ENCODE data around the gene PPM1H. TPM values are rescaled to one million over a fixed set of nuclear protein-coding genes. Genes with fewer than 3 reads are reported as not detected.
"Not testable (repeated sequence)": the region's sequence is repeated elsewhere in the genome, so short reads cannot be mapped to it uniquely, and the experiment has no call there.

Gene PPM1H
- total RNA-seq, 1 donor from 2014 or later, result 73.4 TPM

GRCh38 chr12:62908674-62909073 is 26.3 kb downstream of the PPM1H start:
- DNase-seq (ENCODE audit: low spot score), result no peak

- no peak for DNase-seq (ENCODE audit: low spot score)
These were observed 27.4 kb downstream of the PPM1H start for GRCh38 chr12:62907561-62907960.

DNA sequence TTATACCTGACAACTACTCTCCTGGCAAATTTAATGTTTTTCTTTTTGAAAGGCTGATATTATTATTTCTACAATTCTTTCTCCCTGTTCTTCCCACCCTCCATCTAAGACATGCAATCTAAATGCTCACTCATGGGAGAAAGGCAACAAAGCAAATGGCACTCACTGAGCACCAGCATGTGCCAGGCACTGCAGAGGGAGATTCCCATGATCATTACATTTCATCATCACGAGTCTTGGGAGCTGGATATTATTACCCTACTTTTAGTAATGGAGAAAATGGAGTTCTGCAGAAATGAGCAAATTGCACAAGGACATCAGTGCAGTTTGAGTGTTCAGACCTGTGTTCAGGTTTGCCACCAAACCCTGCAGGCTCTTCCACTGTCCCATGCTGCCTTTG is 27.9 kb downstream of the PPM1H start:
- no peak for DNase-seq (ENCODE audit: low spot score)

DNA sequence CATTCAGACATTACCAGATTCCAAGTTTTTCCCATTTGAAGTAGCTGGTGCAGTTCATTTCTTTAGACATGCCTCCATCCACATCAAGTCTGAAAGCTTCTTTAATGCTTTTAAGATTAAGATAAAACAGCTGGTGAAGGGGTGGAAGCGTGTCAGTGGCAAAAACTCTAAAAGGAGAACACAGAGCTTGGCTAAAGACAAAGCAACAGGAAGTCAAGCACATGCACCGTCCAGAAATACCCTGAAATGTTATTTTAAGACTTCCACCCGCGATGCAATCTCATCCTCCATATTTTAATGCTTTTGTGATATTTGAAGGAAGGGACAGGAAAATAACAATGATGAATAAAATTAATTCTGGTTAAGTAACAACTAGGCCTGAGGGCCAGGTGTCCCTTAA is 31.8 kb downstream of the PPM1H start:
- DNase-seq (ENCODE audit: low spot score), result no peak

DNA sequence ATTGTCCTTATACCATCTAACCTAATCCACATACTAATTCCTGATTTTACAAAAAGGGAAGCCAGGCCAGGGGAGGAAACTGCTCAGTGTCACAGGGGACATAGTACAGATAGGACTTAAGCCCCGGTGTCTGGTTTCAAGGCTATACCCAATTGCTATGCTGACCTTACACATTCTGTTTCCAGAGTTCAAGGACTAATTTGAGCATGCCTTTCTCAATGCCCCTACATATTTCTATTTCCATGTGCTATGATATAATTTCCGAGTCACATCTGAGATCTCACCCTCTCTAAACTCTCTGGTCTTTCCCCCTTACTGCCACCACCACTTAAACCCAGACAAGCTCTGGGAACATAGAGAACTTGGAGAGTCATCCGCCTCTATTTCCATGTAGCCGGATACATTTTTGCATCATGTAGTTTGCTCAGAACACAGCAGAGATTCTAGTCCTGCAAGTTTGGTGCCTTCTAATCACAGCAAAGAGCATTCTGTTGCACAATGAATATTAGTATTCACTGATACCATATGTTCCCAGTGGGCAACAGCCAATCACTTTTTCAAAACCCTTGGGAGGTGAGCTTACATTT is 34.2 kb downstream of the PPM1H start:
- DNase-seq (ENCODE audit: low spot score), result no peak

DNA sequence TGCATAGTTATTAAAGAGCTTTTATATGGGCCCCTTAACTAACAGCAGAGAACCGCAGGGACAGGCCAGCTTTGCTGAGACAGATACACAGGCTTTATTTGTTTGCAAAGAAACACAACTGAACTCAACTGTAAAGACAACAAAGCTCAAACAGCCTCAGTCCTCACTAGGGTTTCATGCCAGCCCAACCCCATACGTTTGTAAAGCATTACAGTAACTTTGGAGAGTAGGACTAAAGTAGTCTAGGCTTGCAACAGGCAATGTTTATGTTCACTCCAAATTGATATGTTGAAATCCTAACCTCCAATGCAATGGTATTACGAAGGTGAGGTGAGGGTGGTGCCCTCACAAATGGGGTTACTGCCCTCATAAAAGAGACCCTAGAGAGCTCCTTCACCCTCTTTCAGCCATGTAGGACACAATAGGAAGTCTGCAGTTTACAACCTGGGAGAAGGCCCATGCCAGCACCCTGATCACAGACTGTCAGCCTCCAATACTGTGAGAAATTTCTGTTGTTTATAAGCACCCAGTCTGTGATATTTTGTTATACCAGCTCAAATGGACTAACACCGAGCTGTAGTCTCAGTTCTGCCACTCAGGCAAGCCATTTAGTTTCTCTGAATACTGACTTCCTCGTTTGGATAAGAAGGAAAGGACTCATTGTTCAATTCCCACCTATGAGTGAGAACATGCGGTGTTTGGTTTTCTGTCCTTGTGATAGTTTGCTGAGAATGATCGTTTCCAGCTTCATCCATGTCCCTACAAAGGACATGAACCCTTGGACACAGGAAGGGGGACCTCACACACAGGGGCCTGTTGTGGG is 35.2 kb downstream of the PPM1H start:
- DNase-seq (ENCODE audit: low spot score), result no peak

DNA sequence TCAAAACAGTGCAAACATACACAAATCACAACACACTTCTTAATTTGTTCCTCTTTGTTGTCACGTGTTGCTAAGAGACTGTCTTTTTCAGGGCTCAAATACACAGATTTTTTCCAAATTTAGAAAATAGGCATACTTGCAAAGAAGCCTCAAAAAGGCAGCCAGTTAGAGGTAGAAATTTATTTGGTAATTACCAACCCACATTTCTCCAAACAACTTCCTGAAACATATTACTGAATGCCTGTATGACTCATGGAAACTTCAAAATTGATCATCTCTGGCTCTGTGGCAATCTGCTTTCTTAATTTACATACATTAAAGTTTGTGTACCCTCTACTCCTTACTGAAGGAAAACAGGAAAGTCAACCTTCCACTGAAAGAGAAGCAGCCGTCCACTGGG is 36.4 kb downstream of the PPM1H start:
- DNase-seq (ENCODE audit: low spot score), result no peak

- DNase-seq (ENCODE audit: low spot score), result no peak
These were observed 39.5 kb downstream of the PPM1H start for GRCh38 chr12:62895351-62895877.

DNA sequence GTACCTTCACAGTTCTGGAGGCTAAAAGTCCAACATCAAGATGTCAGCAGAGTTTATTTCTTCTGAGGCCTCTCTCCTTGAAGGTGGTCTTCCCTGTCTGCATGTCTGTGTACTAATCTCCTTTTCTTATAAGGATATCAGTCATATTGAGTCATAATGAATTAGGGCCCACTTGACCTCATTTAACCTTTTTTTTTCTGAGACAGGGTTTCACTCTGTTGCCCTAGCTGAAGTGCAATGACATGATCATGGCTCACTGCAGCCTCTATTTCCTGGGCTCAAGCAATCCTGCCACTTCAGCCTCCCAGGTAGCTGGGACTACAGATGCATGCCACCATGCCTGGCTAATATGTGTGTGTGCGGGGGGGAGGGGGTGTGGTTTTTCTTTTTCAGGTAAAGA is 41.7 kb downstream of the PPM1H start:
- no peak for DNase-seq (ENCODE audit: low spot score)

- DNase-seq (ENCODE audit: low spot score), result no peak
These were observed 43.0 kb downstream of the PPM1H start for GRCh38 chr12:62891805-62892549.

- no peak for DNase-seq (ENCODE audit: low spot score)
These were observed 46.4 kb downstream of the PPM1H start for GRCh38 chr12:62888454-62889110.

DNA sequence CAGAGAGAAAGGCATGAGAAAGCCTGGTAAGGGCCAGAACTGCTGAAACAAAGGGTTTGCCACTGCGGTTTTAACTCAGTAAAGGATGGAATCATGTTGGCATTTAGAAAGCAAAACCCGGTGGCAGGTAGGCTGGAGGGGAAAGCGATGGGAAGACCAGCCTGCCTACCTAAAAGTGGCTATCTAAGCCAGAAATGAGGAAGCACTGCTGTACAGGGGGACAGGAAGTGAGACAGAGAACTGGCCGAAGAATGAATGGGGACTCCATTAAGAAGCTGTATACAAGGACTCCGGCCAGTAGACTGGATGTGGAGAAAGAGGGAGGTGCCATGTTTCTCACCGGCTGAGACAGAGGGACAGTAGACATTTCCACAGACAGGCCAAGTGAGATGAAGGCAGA is 48.2 kb downstream of the PPM1H start:
- DNase-seq (ENCODE audit: low spot score), result no peak

DNA sequence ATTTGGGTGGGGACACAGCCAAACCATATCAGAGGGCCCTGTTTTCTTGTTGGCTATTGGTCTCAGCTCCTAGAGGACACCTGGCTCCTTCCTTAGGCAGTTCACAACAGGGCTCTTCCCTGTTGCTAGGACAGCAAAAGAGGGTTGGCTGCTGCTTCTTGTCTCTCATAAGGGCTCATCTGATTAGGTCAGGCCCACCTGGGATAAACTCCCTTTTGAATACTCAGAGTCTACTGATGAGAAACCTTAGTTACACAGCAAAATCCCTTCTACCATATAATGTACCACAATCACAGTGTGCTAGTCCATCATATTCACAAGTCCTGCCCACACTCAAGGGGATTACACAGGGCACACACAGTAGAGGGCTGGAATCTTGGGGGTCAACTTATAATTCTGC is 49.7 kb downstream of the PPM1H start:
- DNase-seq (ENCODE audit: low spot score), result no peak

DNA sequence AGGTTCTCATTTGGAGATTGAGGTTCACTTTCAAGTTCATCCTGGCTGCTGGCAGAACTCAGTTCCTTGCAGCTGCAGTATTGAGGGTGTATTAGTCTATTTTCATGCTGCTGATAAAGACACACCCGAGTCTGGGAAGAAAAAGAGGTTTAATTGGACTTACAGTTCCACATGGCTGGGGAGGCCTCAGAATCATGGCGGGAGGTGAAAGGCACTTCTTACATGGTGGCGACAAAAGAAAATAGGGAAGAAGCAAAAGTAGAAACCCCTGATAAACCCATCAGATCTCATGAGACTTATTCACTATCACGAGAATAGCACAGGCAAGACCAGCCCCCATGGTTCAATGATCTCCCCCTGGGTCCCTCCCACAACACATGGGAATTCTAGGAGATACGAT is 50.1 kb downstream of the PPM1H start:
- DNase-seq (ENCODE audit: low spot score), result not testable (repeated sequence)

- no peak for DNase-seq (ENCODE audit: low spot score)
These were observed 52.3 kb downstream of the PPM1H start for GRCh38 chr12:62882696-62883095.

DNA sequence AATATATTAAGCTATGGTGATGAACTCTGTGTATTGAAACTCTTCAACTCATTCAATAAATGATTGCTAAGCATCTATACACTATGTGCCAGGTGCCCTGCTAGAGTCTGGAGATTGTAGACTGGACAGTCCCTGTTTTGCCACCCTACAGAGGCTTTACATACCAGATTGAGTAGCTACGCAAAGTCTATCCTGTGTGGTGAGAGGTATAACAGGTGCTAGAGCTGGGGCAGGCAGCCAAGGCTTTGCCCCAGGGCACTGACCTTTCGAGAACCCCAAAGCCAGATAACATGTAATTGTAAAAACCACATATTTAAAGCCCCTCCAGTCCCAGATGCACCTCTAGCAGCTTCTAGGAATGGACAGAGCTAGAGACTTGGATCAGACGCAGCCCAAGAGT is 52.8 kb downstream of the PPM1H start:
- DNase-seq (ENCODE audit: low spot score), result no peak

GRCh38 chr12:62879691-62880090 is 55.3 kb downstream of the PPM1H start:
- DNase-seq (ENCODE audit: low spot score), result no peak

- not testable (repeated sequence) for DNase-seq (ENCODE audit: low spot score)
These were observed 55.7 kb downstream of the PPM1H start for GRCh38 chr12:62879228-62879627.

DNA sequence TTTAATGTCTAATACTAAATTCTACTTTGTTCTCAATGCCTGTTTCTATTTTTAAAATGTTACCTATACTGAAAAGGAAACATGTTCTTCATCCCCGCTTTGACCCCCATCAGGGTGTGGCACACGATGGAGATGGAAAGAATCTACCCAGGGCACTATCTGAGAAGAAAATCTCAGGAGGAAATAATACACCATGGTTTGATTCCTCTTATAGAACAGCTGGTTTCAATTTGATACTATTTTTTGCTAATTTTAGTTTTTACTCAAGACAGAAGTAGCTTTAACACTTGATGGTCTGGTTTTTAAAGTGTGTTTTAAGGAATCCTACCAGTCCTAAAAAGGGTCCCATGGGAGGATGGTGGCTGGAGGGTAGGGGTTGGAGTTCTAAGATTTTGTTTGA is 56.7 kb downstream of the PPM1H start:
- no peak for DNase-seq (ENCODE audit: low spot score)

DNA sequence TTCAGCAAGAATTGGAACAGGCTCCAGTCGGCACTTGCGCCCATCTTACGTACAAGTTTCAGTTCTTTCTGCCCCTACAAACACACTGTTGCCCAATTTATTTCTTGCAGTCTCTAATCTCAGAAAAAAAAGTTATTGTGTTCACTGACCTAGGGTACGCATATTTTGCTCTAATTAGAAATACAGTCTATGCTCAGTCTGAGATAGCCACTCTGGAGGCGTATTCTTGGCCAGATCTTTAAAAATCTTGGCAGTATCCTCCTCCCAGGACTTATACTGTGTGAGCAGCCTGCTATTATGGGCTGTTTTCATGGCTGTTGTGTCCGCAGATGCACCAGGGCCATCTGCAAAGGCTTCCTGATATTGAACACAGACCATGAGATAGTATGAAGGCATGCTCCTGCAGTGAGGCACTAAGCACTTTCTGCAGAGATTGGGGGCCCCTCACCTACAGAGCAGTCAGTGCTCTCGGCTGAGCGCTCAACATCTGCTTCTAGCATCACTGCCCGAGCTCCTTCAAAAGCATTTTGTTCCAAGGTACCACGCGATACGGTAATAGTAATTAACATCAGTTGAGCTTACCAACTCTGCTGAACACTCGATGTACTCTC is 57.9 kb downstream of the PPM1H start:
- no peak for DNase-seq (ENCODE audit: low spot score)

DNA sequence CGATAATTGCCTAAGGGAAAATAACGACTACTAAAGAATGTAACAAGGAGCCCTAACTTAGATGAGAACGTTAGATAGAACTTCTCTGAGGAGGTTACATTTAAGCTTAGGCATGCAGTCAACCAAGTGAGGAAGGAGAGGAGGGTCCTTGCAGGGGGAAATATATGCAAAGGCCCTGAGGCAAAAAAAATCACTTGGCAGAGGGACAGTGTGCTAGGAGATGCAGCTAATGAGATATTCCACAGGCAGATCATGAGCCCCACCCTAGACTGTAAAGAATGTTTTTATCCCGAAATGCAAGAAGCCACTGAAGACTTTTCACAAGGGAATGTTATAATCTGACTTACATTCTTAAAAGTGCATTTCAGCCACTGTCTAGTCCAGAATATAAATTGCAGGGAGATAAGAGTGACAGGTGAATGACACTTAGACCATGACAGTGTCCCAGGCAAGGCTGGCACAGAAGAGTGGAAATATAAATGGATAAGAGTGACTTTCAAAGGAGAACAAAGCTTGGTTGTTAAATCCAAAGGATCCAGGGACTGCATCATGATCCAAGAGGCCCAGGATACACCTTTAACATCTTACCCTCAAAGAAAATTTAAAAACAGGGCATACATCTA is 61.0 kb downstream of the PPM1H start:
- DNase-seq (ENCODE audit: low spot score), result no peak

Measured in mucosa of gallbladder (tissue), 1 donor.